Stimulated activated naive CD8-positive, alpha-beta T cell treated with anti-CD3 and anti-CD28 coated beads, Interleukin-15, amount 100 ng/mL, for 72 hours (primary cell): ENCODE data around the gene ZNF197.
"Not testable (repeated sequence)": the region's sequence is repeated elsewhere in the genome, so short reads cannot be mapped to it uniquely, and the experiment has no call there.

Experiments
- ATAC-seq: fragments of 150-1000 bp; cut with Tn5 transposase; 2 replicates; pipeline ENCODE4 v1.10.0; 2021; ENCODE audit warnings: mild to moderate bottlenecking, moderate library complexity
- DNase-seq, 2 donors: peaks; one replicate each; pipeline ENCODE4 v3.0.0; 2021 to 2022
- H3K27ac Mint-ChIP-seq, 2 donors: one replicate each; pipeline ENCODE4 v1.8.0; 2022; ENCODE audit warnings: mild to moderate bottlenecking in 2 of 2, mixed read lengths in 2 of 2, moderate library complexity in 2 of 2
- H3K27me3 Mint-ChIP-seq: one replicate; pipeline ENCODE4 v1.8.0; 2022; ENCODE audit warnings: mixed read lengths
- H3K4me1 Mint-ChIP-seq: one replicate; pipeline ENCODE4 v1.8.0; 2022; ENCODE audit warnings: mild to moderate bottlenecking, mixed read lengths
- H3K4me3 Mint-ChIP-seq, 2 donors: one replicate each; pipeline ENCODE4 v1.8.0; 2022; ENCODE audit warnings: mild to moderate bottlenecking in 2 of 2, mixed read lengths in 2 of 2, moderate library complexity in 1 of 2
- H3K9me3 Mint-ChIP-seq, 2 donors: one replicate each; pipeline ENCODE4 v1.8.0; 2022; ENCODE audit warnings: mixed read lengths in 2 of 2

The ZNF197 gene

DNA sequence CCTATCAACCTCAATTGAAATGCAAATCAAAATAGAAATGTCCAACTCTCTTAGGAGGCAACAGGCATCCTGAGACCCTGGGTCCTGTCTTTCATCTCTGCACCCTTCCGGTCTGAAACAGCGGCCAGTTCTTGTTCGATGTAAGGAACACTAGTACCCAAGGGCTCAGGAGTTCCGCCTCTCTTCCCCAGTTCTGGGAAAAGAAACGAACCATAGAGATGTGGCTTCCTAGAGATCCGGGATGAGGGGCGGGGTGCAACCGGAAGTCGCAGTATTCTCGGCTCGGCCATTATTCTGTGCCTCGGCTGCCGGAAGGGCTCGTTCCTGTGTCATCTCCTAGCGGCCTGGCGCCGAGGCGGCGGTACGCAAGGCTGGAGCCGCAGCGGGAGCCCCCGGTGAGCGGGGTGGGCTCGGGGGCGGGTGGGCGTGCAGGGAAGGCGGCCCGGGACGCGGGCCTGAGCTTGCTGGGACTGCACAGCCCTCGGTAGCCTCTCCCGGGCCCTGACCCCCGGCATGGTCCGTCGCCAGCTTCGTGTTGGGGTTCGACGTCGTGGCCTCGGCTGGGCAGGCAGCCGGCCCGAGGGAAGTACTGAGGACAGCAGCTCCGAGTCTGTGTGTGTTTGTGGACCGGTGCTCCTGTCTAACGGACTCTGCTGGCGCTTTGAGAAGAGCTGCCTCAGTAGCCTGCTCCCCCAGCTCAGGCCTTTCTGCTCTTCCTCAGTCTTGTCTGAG is at the start of gene ZNF197:
Gene ZNF197, plus strand, starts transcription at position 288 of the 732 bp plus-strand sequence. CDS start 4,119 bp downstream, outside the sequence.
- peak within 1 kb of the TSS; percentile 80 to 90 for H3K27ac Mint-ChIP-seq
- H3K4me3 Mint-ChIP-seq: peak within 1 kb of the TSS; percentile 87 to 88
- peaks cover 22% of the 10 kb centered on the region for H3K4me1 Mint-ChIP-seq
- no peaks in the 10 kb centered on the region for H3K27me3 Mint-ChIP-seq
- DNase-seq (peak; percentile 63 to 68), ATAC-seq (peak; percentile 96)
- H3K9me3 Mint-ChIP-seq: no peaks in the 10 kb centered on the region

DNA sequence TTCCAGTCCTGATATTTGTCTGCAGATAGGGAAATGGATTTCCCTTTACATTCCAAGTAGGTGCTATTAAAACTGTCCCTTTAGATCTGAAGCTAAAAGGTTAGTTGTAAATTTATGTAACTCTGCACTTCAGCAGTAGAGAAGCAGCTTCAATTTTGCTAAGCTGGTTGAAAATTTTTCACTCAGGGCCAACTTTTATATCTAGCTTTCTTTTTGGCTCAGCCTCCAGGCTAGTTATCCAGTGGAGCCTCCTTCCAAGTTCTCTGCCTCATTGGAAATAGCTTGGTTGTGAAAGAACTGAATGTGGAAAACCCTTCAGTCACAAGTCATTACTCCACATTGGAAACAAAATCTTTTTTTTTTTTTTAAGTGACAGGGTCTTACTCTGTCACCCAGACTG is 48.2 kb upstream of the ZNF197 start:
- DNase-seq (no peak), ATAC-seq (no peak)
- no peak overlapping the region for H3K4me3 Mint-ChIP-seq
- H3K4me1 Mint-ChIP-seq: no peaks in the 10 kb centered on the region
- peaks cover 37 to 38% of the 10 kb centered on the region in 2 donors for H3K9me3 Mint-ChIP-seq
- H3K27me3 Mint-ChIP-seq: no peaks in the 10 kb centered on the region
- H3K27ac Mint-ChIP-seq: no peak overlapping the region

DNA sequence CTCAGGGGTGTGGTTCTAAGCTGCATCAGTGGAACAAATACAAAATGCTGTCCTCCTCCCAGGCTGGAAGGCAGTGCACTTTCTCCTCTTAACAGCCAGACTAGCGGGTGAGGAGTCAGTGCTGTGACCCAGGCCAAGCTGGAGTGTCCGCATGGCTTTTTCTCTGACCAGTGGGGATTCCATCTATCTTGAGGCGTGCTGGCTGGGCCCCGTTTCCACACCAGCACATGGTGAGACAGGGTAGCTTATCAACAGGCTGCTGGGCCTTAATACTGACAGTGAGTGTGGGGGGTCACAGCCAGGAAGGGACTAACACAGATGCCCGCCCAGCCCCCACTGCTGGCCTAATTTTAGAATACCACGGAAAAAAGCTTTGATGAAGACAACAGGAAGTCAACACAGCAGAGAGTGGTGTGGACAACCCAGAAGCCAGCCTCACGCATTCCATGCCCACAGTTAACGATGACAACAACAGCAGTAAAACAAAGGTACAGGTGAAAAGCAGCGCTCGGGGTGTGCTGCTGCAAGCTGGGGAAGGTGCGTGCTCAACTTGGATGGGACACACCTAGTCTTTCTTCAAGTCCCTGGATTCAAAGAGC is 47.4 kb upstream of the ZNF197 start:
- H3K4me3 Mint-ChIP-seq, H3K27ac Mint-ChIP-seq, ATAC-seq, H3K27me3 Mint-ChIP-seq, DNase-seq, H3K4me1 Mint-ChIP-seq: not testable (repeated sequence)
- H3K9me3 Mint-ChIP-seq: peaks cover 29 to 30% of the 10 kb centered on the region in 2 donors

DNA sequence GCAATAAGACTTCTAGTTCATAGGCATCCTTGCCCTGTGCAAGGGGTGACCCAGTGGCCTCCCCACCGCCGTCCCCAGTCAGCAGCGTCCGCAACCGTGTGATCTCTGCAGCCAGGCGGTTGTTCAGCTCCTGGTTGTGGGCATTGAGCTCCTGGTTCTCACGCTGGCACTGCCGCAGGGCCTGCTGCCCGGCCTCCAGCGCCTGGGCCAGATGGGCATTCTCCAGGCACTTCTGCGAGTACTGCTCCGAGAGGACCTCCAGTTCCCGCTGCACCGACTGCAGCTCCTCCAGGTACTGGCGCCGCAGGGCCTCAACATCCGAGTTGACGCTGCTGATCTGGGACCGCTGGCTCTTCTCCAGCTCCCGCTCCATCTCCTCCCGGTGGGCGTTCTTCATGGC is 46.5 kb upstream of the ZNF197 start:
- not testable (repeated sequence) for H3K27me3 Mint-ChIP-seq, H3K4me1 Mint-ChIP-seq, ATAC-seq, H3K4me3 Mint-ChIP-seq, DNase-seq
- peak overlapping the region in 1 of 2 donors; percentile 89 for H3K27ac Mint-ChIP-seq
- peaks cover 24 to 32% of the 10 kb centered on the region in 2 donors for H3K9me3 Mint-ChIP-seq

DNA sequence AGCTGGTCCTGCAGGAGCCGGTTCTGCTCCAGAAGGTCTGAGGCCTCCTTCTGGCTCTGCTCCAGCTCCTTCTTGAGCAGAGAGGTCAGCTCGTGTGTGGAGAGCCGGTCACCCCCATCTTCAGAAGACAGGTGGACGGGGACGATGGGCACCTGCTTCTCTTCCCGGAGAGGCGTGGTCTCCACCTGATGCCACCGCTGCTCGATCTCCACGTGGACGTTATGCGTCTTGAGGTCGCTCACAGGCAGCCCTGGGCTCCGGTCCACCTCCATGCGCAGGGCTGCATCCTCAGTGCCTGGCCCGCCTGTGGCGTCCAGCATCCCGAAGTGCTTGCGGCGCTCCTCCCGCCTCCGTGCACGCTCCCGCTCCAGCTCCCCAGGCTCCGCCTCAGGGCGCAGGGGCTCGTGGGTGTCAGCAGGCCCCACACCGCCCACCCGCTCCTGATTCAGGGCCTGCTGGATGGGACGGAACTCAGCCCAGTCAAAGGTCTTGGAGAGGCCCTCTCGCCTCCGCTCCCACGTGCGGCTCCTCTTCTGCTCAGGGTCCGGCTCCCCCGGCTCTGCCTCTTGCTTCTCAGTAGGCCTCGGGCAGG is 45.8 kb upstream of the ZNF197 start:
- not testable (repeated sequence) for H3K4me1 Mint-ChIP-seq, H3K27ac Mint-ChIP-seq, ATAC-seq, H3K4me3 Mint-ChIP-seq, DNase-seq
- Mint-ChIP-seq H3K27me3 (peaks cover 12% of the 10 kb centered on the region), H3K9me3 (peaks cover 25 to 38% of the 10 kb centered on the region in 2 donors)

DNA sequence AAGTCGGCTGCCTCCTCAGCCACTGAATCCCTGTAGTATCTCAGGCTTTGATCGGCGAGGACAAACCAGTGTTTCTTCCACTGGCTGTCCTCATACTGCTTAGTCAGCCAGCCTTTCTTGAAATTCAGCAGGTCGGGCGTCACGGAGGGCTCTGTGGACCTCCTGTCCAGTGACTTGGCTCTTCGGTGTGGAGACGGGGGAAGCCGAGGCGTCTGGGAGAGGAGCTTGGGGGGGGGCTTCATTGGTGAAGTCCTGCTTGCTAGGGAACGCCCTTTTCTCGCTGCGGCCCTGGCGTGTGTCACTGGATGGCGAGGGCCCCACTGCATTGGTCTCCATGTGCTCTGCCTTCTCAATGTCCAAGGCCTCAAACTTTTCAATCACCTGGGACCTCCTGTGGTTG is 45.1 kb upstream of the ZNF197 start:
- not testable (repeated sequence) for ATAC-seq, H3K4me3 Mint-ChIP-seq, DNase-seq, H3K4me1 Mint-ChIP-seq, H3K27ac Mint-ChIP-seq
- peaks cover 25 to 38% of the 10 kb centered on the region in 2 donors for H3K9me3 Mint-ChIP-seq
- peaks cover 19% of the 10 kb centered on the region for H3K27me3 Mint-ChIP-seq

DNA sequence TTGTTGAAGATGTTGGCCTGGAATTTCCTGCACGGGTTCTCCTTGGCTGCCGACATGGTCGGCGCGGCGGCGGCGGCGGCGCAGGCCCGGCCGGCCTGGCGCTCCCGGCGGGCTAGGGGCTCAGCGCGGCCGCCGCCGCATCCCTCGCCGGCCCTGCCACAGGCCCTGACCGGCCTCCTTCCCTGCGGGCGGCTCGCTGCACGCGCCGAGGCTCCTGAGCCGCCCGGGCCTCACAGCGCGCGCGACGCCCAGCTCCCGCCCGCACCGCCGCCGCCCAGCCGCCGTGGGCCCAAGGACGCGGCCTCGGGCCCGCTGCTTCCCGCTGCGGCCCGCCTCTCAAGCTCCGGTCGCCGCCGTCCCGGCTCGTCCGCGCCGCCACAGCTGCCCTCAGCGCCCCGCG is 43.9 kb upstream of the ZNF197 start:
- H3K4me1 Mint-ChIP-seq: peaks cover 13% of the 10 kb centered on the region
- not testable (repeated sequence) for DNase-seq
- peaks cover 31% of the 10 kb centered on the region for H3K27me3 Mint-ChIP-seq

DNA sequence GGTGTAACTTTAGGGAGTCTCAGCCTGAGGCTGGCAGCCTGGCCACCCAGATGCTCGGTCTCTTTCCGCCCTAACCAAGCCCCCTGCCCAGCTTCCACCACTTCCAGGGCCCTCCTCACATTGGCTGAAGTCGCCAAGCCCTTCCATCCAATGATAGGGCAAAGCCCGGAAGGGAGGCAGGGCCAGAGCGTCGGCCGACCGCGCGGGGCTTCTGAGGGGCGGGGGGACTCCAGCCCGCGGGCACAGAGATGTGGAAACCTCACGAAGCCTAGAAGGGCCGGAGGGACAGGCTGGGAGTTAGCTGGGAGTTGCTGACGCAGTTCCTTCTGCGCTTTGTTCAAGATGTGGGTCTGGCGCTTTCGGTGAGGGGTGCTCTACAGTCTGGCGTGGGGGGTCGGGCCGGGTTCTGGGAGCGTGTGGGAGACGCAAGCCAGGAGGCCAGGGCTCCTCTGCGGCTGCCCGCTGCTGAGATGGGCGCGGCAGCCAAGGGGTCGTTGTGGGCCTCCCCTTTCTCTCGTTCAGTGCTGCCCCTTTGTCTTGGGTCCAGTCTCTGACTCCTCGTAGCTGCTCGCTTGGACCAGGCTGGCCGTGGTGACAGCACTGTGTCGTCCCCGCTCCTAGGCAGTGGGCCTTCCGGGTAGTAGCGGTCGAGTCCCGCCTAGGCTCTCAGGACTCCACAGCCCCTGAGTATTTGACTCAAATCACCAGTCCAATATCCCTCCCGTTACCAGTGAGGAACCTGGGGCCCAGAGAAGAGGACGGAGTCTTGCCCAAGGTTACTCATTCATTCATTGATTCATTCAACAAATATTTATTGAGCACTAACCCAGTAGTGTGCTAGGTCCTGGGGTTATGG is 40.0 kb upstream of the ZNF197 start, which contains the start of gene ZNF660:
Gene ZNF660, plus strand, starts transcription at position 319 of the 856 bp plus-strand sequence. CDS start 9,230 bp downstream, outside the sequence.
- Mint-ChIP-seq H3K9me3 (peaks cover 20 to 38% of the 10 kb centered on the region in 2 donors), H3K4me3 (peak within 1 kb of the TSS; percentile 49 to 78), H3K27ac (peak within 1 kb of the TSS in 1 of 2 donors; percentile 22), H3K4me1 (peaks cover 13% of the 10 kb centered on the region), H3K27me3 (peaks cover 41% of the 10 kb centered on the region)
- DNase-seq (peak; percentile 14 to 42), ATAC-seq (peak; percentile 90)

More for the DNA sequence above, 43.9 kb upstream of the ZNF197 start:
- not testable (repeated sequence) for H3K4me3 Mint-ChIP-seq, ATAC-seq, H3K27ac Mint-ChIP-seq
- peaks cover 24 to 36% of the 10 kb centered on the region in 2 donors for H3K9me3 Mint-ChIP-seq

DNA sequence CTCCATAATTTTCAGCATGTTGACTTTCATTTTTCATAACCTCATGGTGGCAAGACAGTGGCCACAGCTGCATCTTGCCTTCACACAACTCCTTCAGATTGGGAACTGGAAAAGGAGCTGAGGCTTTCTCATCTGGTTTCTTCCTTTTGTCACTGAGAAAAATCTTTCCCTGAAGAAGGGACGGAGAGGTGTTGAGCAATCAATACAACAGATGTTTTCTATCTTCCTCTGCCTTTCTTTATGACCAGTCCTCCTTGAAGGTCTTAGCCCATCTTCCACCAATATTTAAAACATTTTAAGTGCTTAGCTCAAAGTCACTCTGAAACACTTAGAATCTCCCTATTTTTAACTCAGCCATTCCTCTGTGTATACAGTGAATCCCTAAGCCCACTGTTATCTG is 28.2 kb upstream of the ZNF197 start:
- Mint-ChIP-seq H3K4me1 (no peaks in the 10 kb centered on the region), H3K27me3 (no peaks in the 10 kb centered on the region), H3K9me3 (peaks cover 27 to 38% of the 10 kb centered on the region in 2 donors), H3K4me3 (no peak overlapping the region), H3K27ac (no peak overlapping the region)
- ATAC-seq: no peak
- DNase-seq: no peak

DNA sequence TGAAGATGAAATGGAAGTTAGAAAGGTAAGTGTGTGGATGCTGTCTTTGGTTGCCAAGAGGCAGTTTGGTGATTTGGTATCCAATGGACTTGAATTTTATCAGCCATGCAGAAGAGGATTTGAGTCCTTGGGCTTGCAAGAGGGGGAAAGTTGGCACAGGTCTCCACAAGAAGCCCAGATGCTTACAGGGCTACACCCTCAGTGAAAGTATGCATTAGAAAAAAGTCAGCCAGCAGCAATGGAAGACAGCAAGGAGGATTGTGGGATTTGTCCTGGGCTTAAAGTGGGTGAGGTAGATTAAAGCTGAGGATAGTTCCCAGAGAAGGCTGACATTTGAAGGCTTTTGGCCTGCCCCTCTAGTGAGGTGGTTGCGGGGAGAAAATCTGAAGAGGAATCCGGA is 23.1 kb upstream of the ZNF197 start:
- Mint-ChIP-seq H3K9me3 (peaks cover 4 to 14% of the 10 kb centered on the region in 2 donors), H3K4me1 (no peaks in the 10 kb centered on the region), H3K27ac (peak overlapping the region in 1 of 2 donors; percentile 4), H3K4me3 (no peak overlapping the region), H3K27me3 (no peaks in the 10 kb centered on the region)
- ATAC-seq: no peak
- no peak for DNase-seq

DNA sequence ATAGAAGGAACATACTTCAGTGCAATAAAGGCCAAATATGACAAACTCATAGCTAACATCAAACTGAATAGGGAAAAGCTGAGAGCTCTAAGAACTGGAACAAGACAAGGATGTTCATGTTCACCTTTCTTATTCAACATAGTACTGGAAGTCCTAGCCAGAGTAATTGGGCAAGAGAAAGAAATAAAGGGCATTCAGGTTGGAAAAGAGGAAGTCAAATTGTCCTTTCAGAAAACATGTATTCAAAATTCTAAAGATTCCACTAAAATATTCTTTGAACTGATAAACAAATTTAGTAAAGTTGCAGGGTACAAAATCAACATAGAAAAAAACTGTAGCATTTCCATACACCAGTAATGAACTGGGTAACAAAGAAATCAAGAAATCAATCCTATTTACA is 12.2 kb upstream of the ZNF197 start:
- no peak for ATAC-seq
- Mint-ChIP-seq H3K27ac (no peak overlapping the region), H3K9me3 (peaks cover 0 to 11% of the 10 kb centered on the region in 2 donors), H3K4me1 (peaks cover 7% of the 10 kb centered on the region), H3K27me3 (no peaks in the 10 kb centered on the region), H3K4me3 (no peak overlapping the region)
- DNase-seq: no peak

DNA sequence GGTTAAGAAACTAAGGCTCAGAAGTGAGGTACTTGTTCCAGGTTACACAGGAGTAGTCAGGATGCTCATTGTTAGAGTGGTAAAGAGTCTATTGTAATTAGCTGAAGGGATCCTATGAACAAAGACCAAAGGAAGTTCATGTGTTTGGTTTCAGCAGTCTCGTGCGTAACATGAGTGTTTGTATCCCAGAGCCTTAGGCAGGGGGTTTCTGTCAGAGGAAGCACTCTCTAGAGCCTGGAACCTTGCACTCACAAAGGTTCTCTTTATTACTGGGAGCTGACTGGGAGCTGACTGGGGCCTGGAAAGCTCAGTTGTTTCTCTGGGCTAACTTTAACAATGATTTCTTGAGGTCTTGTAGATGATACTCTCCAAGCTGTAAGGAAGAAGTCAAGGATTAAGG is 3.9 kb downstream of the ZNF197 start:
- Mint-ChIP-seq H3K4me3 (no peak overlapping the region), H3K9me3 (no peaks in the 10 kb centered on the region), H3K27ac (no peak overlapping the region), H3K4me1 (peaks cover 28% of the 10 kb centered on the region), H3K27me3 (no peaks in the 10 kb centered on the region)
- ATAC-seq: no peak
- DNase-seq: no peak

DNA sequence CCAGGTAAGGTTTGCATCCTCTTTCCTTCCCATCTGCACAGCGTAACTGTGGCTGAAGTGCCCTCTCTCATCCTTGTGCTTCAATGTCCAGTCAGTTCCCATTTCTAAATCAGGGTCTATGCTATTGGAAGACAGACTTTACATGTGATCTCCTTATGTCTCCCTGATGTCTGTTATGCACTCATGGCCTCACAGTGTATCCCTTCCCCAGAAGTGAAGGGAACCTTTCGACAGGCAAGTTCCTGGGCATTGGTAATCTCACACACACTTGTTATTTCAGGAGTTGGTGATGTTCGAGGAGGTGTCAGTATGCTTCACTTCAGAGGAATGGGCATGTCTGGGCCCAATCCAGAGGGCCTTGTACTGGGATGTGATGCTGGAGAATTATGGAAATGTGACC is 7.4 kb downstream of the ZNF197 start:
- peaks cover 16 to 19% of the 10 kb centered on the region in 2 donors for H3K9me3 Mint-ChIP-seq

DNA sequence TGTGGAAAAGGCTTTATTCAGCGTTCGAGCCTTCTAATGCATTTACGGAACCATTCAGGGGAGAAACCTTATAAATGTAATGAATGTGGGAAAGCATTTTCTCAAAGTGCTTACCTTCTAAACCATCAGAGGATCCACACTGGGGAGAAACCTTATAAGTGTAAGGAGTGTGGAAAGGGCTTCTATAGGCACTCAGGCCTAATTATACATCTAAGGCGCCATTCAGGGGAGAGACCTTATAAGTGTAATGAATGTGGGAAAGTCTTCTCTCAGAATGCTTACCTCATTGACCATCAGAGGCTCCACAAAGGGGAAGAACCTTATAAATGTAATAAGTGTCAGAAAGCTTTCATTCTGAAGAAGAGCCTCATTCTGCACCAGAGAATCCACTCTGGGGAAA is 17.5 kb downstream of the ZNF197 start:
- ATAC-seq: no peak
- Mint-ChIP-seq H3K9me3 (peaks cover 48 to 56% of the 10 kb centered on the region in 2 donors), H3K4me1 (no peaks in the 10 kb centered on the region), H3K27me3 (no peaks in the 10 kb centered on the region), H3K27ac (no peak overlapping the region), H3K4me3 (no peak overlapping the region)
- no peak for DNase-seq

More for the DNA sequence above, 7.4 kb downstream of the ZNF197 start:
- Mint-ChIP-seq H3K4me3 (no peak overlapping the region), H3K27ac (peak overlapping the region in 1 of 2 donors; percentile 75), H3K27me3 (no peaks in the 10 kb centered on the region), H3K4me1 (peaks cover 15% of the 10 kb centered on the region)
- no peak for DNase-seq
- ATAC-seq: no peak

DNA sequence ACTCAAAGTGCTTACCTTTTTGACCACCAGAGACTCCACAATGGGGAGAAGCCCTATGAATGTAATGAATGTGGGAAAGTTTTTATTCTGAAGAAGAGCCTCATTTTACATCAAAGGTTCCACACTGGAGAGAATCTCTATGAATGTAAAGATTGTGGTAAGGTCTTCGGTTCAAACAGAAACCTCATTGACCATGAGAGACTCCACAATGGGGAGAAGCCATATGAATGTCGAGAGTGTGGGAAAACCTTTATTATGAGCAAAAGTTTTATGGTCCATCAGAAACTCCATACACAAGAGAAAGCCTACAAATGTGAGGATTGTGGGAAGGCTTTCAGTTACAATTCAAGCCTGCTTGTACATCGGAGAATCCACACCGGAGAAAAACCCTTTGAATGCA is 18.2 kb downstream of the ZNF197 start:
- no peak for DNase-seq
- peaks cover 49 to 50% of the 10 kb centered on the region in 2 donors for H3K9me3 Mint-ChIP-seq
- H3K27me3 Mint-ChIP-seq: no peaks in the 10 kb centered on the region
- no peak overlapping the region for H3K4me3 Mint-ChIP-seq
- H3K4me1 Mint-ChIP-seq: peaks cover 7% of the 10 kb centered on the region
- ATAC-seq: no peak
- no peak overlapping the region for H3K27ac Mint-ChIP-seq
